NCI-H187 (cell line): ENCODE results near the gene DPP8.

Source experiments
- DNase-seq, 2 experiments: peaks; one replicate each; lab custom pipeline; 2025; lab: John Stamatoyannopoulos, UW

Gene DPP8

DNA sequence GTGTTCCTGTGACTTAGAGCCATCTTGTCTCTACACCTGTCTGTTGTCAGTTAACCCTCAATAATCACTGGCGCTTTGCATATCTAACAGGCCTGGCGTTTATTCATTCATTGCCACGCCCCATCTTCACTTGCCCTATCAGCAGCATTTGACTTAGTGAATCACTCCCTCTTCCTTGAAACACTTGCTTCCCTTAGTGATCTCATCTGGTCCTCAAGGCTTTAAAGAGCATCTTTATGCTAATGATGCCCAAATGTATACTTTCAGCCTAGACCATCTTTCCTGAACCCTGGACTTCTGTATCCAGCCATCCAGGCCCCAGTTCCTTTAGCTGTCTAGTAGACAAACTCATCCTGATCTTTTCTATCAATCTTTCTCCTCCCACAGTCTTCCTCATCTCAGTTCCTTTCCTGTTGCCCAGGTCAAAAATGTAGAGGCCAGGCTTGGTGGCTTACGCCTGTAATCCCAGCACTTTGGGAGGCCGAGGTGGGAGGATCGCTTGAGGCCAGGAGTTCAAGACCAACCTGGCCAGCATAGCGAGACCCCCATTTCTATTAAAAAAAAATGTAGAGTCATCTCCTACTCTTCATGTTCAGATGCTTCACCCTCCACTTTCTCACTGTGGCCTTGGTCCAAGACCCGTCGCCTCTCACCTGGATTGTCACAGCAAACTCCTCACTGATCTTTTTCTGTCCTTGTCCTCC, 93.4 kb downstream of the DPP8 start:
- DNase-seq, result no peak

- no peak for DNase-seq
Observed at GRCh38 chr15:65423150-65423975, 94.1 kb downstream of the DPP8 start.

- no peak for DNase-seq
Observed at GRCh38 chr15:65421360-65422215, 95.9 kb downstream of the DPP8 start.

- no peak for DNase-seq
Observed at GRCh38 chr15:65420975-65421359, 96.5 kb downstream of the DPP8 start.

GRCh38 chr15:65418596-65418995, 98.9 kb downstream of the DPP8 start:
- no peak for DNase-seq

- no peak for DNase-seq
Observed at GRCh38 chr15:65416845-65417416, 100.6 kb downstream of the DPP8 start.

DNA sequence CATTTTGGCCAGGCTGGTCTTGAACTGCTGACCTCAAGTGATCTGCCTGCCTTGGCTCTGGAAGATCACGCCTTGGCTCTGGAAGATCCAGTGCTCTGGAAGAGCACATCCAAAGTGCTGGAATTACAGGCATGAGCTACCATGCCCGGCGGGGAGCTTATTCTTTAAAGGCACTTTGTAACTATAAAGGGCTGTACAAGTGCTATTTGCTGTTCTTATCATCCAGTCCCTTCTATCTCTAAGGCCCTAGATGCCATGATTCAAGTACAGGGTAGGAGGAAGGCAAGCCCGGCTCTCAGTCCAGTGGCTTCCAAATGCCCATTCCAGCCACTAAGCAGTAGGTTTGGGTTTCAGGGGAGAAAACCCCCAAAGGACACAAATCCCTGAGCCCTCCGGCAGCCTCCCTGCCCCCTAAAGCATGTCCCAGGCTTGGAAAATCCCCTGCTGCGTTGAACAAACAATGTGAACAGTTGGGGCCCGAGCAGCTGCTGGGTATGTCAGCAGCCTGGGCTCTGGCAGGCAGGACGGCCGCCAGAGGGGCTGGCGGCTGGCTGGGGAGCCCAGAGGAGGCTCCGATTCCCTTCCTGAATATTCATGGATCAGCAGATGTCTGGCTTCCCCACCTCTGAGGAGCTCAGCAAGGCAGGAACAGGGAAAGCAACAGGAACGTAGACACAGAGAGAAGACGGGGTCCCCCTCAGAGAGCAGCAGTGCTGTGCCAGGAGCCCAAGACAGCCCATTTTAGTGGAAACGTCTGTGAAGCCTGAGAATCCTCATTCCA, 102.5 kb downstream of the DPP8 start:
- peak; percentile 55 to 66 for DNase-seq

DNA sequence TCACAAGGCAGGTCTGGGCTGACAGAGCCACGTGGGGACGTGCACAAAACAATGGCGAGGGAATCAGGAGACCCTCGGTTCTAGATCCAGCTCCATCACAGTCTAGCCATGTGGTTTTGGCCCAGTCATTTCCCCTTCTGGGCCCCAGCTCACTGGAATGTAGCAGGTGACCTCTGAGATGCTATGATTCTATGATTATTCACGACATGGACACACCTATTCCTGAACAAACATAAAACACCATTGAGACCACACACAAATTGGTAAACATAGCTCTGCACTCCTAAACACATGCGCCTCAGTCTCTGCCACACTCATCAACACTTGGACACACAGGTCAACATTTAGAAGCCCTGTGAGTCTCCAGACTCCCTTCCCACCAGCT, 103.7 kb downstream of the DPP8 start:
- no peak for DNase-seq

DNA sequence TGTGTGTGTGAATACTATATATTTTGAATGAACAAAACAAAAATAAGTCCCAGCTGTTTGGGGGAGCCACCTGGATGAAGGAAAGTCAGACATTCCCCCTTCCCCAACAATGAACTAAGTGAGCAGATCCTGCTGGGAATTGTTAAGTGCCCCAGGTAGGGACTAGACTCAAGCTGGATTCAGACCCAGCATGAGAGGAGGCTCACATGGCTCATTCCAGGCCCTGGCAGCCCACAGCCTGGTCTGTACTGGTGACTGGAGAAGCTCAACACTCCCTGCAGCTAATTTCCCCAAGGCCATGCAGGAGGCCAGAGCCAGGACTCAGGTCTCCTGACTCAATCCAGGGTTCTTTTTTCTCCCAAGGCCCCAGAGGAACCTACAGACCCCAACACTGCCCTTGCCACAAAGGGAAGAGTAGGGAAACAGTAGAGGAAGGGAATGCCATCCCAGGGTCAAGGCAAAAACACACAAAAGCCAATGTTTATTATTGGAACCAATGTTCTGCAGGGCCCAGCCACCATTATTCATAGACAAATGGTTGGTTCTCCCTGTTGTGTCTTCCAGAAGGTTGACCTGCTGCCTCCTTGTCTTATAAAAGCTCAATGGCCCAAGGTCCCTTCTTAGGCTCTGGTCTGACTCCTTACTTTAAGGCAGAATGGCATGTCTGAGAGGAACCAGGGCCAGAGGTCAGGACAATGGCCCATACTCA, 104.3 kb downstream of the DPP8 start:
- no peak for DNase-seq

DNA sequence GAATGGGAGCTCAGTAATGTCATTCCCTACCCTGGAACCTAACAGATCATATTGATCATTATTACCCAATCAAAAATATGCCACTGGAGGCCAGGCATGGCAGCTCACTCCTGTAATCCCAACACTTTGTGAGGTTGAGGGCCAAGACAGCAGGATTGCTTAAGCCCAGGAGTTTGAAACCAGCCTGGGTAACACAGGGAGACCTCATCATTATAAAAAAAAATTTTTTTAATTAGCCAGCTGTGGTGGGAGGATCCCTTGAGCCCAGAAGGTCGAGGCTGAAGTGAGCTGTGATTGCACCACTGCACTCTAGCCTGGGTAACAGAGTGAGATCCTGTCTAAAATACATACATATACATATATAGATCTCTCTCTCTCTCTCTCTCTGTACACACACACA, 104.9 kb downstream of the DPP8 start:
- no peak for DNase-seq

- no peak for DNase-seq
Observed at GRCh38 chr15:65411465-65412071, 105.9 kb downstream of the DPP8 start.

DNA sequence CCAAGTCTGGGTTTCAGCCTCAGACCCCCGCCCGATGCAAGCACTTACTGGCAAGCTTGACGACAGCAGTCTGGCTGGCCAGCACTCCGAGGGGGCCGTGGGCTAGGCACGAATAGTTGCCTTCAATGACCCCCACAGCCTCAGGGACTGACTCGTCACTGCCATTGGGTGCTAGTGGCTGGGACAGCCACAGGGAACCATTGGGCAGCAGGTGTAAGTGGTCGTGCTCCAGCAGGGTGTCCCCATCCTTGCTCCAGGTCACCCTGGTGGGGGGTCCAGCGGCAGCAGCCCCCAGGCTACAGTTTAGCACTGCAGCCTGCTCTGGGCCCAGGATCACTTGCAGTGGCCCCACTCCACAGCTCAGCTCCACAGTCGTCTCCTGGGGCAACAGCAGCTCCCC, 106.5 kb downstream of the DPP8 start:
- no peak for DNase-seq

DNA sequence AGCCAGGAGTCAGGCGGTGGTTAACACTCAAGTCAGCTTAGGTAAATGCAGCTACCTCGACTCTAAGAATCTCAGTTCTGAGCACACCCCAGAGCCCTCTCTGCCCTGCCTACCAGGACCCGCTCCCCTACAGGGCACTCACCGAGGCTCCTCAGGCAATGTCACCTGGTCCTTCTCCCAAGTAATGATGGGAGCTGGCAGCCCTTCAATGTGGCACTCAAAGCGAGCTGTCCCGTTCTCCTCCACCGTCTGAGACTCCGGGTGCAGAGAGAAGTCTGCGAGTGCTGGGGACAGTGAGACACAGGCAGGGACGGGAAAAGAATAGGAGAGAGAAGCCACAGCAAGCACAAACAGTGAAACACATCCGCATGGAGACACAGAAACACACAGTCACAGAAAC, 107.5 kb downstream of the DPP8 start:
- no peak for DNase-seq

DNA sequence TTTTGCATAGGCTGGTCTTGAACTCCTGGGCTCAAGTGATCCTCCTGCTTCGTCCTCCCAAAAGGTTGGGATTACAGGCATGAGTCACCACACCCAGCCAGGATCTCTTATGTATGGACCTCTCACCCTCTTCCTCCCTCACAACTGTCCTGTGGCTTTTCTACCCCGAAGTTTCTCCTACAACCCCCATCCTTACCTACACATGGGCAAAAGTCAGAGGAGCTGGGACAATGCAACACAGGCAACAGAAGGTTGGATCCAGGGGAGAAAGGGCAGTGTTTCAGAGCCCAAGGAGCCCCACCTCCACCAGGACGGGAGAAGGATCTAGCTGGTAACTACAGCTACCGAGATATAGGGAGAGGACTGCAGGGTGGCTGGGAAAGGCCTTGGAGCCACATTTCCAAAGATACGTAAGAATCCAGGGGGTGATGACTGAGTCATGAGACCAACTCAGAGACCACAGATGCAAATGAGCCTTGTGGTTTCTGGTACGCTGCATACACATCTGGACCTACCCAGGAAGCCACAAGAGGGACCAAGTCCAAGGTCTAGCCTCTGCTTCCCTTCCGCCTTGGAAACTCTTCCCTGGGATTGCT, 108.4 kb downstream of the DPP8 start:
- DNase-seq, result no peak

- no peak for DNase-seq
Observed at GRCh38 chr15:65408324-65409035, 109.0 kb downstream of the DPP8 start.

GRCh38 chr15:65406424-65407000, 111.0 kb downstream of the DPP8 start:
- DNase-seq, result no peak

DNA sequence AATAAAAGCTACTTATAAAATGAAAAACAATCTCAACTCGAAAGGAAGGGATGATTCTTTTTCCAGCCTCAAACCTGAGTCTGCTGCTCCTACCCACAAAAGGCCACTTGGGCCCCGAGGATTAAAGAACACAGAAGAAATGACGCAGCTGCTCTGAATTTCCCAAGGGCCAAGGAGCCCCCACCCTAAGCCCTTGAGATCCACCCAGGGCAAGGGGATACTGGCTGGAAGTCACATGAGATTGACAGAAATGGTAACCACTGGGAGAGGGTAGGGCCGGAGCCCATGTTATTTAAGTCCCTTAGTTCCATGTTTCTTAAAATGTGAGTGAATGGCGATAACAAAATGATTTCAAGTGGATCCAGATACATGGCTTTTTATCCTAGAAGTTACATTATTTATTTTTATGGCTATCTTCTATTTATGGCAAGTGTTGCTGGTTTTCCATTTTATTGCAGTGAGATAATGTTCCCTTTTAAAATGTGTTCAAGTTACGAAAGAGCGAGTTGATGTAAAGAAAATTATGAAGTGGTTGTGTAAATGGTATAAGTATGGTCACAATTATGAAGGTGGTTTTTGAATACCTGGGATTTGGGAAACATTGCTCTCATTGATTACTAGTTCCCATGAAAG, 111.6 kb downstream of the DPP8 start:
- DNase-seq, result no peak

- no peak for DNase-seq
Observed at GRCh38 chr15:65404186-65404872, 113.2 kb downstream of the DPP8 start.
